IgD-negative memory B cell (primary cell): ENCODE data around the gene SLC4A3. TPM values are rescaled to one million over a fixed set of nuclear protein-coding genes. Genes with fewer than 3 reads are reported as not detected.

Experiments
- H3K27ac Mint-ChIP-seq, 3 donors: one replicate each; pipeline ENCODE4 v1.8.0; 2020 to 2022; ENCODE audit warnings: mild to moderate bottlenecking in 3 of 3, mixed read lengths in 3 of 3, moderate library complexity in 1 of 3
- H3K27me3 Mint-ChIP-seq: one replicate; pipeline ENCODE4 v1.8.0; 2021; ENCODE audit warnings: mixed read lengths
- H3K36me3 Mint-ChIP-seq: one replicate; pipeline ENCODE4 v1.8.0; 2020; ENCODE audit warnings: mild to moderate bottlenecking, mixed read lengths
- H3K4me1 Mint-ChIP-seq, 3 donors: one replicate each; pipeline ENCODE4 v1.8.0; 2020 to 2022; ENCODE audit warnings: mixed read lengths in 3 of 3, mild to moderate bottlenecking in 1 of 3
- H3K4me3 Mint-ChIP-seq, 4 donors: one replicate each; pipeline ENCODE4 v1.8.0; 2020 to 2022; ENCODE audit warnings: mild to moderate bottlenecking in 4 of 4, mixed read lengths in 4 of 4, moderate library complexity in 3 of 4
- H3K9me3 Mint-ChIP-seq, 3 donors: one replicate each; pipeline ENCODE4 v1.8.0; 2020 to 2021; ENCODE audit warnings: mixed read lengths in 3 of 3, mild to moderate bottlenecking in 1 of 3
- polyA plus RNA-seq: library from polyadenylated mRNA; unstranded; fragments of 300-500 nt; fragmentation: Illumina TruSeq; gene quantifications from one replicate; pipeline ENCODE4 v1.2.3, GENCODE V29; 2021

The SLC4A3 gene
- polyA plus RNA-seq, 1 donor from 2014 or later, result not detected

DNA sequence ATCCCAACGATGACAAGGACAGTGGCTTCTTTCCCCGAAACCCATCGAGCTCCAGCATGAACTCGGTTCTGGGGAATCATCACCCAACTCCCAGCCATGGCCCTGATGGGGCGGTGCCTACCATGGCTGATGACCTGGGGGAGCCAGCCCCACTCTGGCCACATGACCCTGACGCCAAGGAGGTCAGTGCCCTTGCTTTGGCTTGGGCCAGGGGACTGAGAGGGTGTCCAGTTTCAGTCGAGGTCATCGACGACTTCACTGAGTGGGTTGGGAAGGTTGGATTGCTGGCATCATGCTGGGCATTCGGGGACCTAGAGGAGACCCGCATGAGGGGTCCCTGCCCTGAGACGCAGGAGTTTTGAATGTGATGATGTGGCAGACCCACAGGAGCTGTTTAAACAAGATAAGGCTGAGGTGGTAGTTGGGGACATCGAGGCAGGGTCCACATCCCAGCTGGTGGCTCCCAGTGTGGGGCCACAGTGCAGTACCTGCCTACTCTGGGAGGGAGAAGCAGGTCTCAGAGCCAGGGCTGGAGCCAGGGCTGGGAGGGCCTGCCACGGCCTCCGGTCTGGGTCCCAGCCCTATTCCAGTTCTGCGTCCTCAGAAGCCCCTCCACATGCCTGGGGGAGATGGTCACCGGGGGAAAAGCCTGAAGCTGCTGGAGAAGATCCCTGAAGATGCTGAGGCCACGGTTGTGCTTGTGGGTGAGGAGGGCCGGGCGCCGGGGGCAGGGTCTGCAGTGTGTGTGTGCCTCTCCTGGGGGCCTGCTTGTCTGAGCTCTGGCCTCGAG is 6.0 kb downstream of the SLC4A3 start:
- H3K27me3 Mint-ChIP-seq, result peaks cover 26% of the 10 kb centered on the region
- peaks cover 0 to 2% (median 0%) of the 10 kb centered on the region in 3 donors for H3K9me3 Mint-ChIP-seq
- peaks cover 0 to 1% (median 0%) of the 10 kb centered on the region in 3 donors for H3K4me1 Mint-ChIP-seq
- no peaks in the 10 kb centered on the region for H3K36me3 Mint-ChIP-seq
- no peak overlapping the region for H3K27ac Mint-ChIP-seq
- peak overlapping the region in 1 of 4 donors; percentile 28 for H3K4me3 Mint-ChIP-seq

DNA sequence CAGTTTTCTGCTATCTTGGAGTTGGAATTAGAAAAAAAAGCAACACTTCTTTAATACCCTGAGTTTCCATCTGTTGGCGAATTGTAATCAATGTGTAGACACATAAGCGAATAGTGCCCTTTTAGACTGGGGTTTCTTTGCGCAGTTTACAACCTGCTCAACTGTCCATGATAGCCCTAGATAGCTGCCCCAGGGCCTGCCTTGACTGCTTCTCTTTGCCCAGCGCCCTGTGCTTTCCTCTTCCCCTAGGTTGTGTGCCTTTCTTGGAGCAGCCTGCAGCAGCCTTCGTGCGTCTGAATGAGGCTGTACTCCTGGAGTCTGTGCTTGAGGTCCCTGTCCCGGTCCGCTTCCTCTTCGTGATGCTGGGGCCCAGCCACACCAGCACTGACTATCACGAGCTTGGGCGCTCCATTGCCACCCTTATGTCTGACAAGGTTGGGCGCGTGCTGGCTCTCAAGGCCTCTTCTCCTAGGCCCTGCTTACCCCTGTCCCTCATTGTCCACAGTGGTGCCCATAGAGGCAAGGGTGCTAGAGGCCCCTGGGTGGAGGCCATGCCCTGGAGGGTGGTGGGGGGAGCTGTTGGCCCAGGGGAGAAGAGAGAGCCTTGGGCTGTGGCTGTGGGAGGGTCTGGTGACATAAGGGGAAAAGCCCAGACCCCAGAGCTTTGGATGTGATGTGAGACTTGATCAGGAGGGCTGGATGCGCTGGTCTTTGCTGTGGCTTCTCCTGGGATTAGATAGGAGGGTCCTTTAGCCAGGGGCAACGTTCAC is 6.9 kb downstream of the SLC4A3 start:
- Mint-ChIP-seq H3K27ac (no peak overlapping the region), H3K4me3 (no peak overlapping the region), H3K9me3 (peaks cover 0 to 2% (median 0%) of the 10 kb centered on the region in 3 donors), H3K36me3 (no peaks in the 10 kb centered on the region), H3K27me3 (peaks cover 26% of the 10 kb centered on the region), H3K4me1 (peaks cover 0 to 5% (median 1%) of the 10 kb centered on the region in 3 donors)

DNA sequence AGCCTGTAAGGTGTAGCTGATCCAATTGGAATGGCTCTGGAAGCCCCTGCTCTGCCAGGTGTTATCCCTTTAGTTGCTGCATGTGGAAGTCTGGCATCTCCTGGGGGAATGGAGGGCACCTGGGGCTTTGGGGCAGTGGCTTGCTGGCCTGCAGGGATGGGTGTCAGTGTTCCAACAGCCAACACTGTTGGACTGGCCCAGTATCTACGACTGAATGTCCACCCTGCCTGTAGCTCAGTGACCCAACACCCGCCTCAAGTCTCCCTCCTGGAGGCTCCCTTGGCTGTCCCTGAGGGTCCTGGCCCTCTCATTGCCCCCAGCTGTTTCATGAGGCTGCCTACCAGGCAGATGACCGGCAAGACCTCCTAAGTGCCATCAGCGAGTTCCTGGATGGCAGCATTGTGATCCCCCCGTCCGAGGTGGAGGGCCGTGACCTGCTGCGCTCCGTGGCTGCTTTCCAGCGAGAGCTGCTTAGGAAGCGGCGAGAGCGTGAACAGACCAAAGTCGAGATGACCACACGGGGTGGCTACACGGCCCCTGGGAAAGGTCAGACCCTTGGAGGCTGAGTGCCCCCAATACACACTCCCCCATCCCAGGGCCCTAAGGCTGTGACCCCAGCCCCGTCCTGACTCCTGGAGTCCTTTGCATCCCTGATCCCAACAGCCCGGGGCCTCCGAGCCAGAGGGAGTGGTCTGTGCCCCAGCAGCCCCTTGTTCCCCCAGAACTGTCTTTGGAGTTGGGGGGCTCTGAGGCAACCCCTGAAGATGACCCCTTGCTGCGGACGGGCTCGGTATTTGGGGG is 7.7 kb downstream of the SLC4A3 start:
- Mint-ChIP-seq H3K4me1 (peaks cover 0 to 5% (median 1%) of the 10 kb centered on the region in 3 donors), H3K27ac (no peak overlapping the region), H3K27me3 (peaks cover 26% of the 10 kb centered on the region), H3K9me3 (peaks cover 0 to 2% (median 0%) of the 10 kb centered on the region in 3 donors), H3K36me3 (no peaks in the 10 kb centered on the region), H3K4me3 (no peak overlapping the region)

DNA sequence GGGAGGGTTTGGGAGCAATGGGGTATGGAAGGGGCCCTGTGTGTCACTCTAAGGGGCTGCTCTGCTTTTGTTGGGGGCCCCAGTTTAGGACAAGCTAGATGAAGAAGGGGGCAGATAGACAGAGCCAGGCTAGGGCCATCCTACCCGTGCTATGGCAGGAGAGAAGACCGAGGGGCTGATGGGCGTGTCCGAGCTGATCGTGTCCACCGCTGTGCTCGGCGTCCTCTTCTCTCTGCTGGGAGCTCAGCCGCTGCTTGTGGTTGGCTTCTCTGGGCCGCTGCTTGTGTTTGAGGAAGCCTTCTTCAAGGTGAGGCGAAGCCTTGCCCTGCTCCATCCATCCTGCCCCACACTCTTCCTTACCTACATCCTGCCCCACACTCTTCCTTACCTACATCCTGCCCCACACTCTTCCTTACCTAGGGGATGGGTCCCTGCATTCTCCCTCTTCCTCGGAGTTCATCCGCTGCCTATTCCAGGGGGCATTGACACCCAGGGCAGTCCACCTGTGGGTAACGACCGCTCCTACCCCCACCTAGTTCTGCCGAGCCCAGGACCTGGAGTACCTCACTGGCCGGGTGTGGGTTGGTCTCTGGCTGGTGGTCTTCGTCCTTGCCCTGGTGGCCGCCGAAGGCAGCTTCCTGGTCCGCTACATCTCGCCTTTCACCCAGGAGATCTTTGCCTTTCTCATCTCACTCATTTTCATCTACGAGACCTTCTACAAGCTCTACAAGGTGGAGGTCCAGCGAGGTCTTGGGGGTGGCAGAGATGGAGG is 8.9 kb downstream of the SLC4A3 start:
- Mint-ChIP-seq H3K4me1 (peaks cover 0 to 5% (median 0%) of the 10 kb centered on the region in 3 donors), H3K27me3 (peaks cover 21% of the 10 kb centered on the region), H3K4me3 (no peak overlapping the region)

DNA sequence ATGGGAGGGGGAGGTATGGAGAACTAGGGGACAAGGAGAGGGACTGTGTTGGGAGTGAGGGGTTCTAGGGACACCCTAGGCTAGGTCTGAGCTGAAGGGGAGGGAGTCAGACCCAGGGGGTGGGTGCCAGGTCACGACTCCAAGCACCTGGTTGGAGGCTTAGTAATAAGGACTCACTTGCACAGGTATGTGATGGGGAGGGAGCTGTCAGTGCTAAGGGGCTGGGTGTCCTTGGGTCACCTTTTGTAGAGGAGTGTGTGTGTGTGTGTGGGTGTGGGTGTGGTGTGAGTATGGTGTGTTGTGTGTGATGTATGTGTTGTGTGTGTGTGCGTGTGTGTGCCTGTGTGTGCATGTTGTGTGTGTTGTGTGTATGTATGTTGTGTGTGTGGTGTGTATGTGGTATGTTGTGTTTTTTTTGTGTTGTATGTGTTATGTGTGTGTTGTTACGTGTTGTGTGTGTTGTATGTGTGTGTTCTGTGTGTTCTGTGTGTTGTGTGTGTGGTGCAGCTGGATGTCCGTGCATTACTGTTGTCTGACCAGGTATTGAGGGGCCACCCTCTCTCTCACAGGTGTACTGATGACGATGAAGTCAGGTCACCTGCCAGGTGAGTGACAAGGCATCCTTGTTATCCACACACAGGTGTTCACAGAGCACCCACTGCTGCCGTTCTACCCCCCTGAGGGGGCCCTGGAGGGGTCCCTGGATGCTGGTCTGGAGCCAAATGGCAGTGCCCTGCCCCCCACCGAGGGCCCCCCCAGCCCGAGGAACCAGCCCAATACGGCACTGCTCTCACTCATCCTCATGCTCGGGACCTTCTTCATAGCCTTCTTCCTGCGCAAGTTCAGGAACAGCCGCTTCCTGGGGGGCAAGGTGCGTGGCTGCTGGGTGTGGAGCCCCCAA is 9.8 kb downstream of the SLC4A3 start:
- peaks cover 19% of the 10 kb centered on the region for H3K27me3 Mint-ChIP-seq
- no peak overlapping the region for H3K27ac Mint-ChIP-seq
- no peak overlapping the region for H3K4me3 Mint-ChIP-seq
- H3K36me3 Mint-ChIP-seq, result no peaks in the 10 kb centered on the region
- peaks cover 0 to 5% (median 0%) of the 10 kb centered on the region in 3 donors for H3K4me1 Mint-ChIP-seq
- H3K9me3 Mint-ChIP-seq, result peaks cover 0 to 2% (median 0%) of the 10 kb centered on the region in 3 donors

More for the DNA sequence above, 8.9 kb downstream of the SLC4A3 start:
- H3K36me3 Mint-ChIP-seq, result no peaks in the 10 kb centered on the region
- H3K9me3 Mint-ChIP-seq, result peaks cover 0 to 2% (median 0%) of the 10 kb centered on the region in 3 donors
- no peak overlapping the region for H3K27ac Mint-ChIP-seq

DNA sequence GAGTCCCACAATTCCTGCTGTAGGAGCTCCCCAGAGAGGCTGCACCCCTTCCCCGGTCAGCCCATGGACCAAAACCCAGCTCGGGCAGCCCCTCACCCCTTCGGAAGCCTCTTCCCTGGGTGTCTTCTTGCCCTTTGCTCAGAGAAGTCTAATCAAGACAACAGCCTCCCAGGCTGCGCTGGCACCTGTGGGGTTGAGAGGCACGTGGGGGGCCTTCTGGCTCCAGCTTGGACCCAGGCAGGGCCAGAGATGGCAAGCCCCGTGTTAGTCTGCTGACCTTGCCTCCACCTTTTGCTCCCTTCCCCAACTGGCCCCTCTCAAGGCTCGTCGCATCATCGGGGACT is 10.4 kb downstream of the SLC4A3 start:
- Mint-ChIP-seq H3K9me3 (peaks cover 0 to 2% (median 0%) of the 10 kb centered on the region in 3 donors), H3K4me3 (no peak overlapping the region), H3K36me3 (no peaks in the 10 kb centered on the region), H3K4me1 (peaks cover 6 to 8% (median 6%) of the 10 kb centered on the region in 3 donors), H3K27ac (no peak overlapping the region), H3K27me3 (peaks cover 22% of the 10 kb centered on the region)

DNA sequence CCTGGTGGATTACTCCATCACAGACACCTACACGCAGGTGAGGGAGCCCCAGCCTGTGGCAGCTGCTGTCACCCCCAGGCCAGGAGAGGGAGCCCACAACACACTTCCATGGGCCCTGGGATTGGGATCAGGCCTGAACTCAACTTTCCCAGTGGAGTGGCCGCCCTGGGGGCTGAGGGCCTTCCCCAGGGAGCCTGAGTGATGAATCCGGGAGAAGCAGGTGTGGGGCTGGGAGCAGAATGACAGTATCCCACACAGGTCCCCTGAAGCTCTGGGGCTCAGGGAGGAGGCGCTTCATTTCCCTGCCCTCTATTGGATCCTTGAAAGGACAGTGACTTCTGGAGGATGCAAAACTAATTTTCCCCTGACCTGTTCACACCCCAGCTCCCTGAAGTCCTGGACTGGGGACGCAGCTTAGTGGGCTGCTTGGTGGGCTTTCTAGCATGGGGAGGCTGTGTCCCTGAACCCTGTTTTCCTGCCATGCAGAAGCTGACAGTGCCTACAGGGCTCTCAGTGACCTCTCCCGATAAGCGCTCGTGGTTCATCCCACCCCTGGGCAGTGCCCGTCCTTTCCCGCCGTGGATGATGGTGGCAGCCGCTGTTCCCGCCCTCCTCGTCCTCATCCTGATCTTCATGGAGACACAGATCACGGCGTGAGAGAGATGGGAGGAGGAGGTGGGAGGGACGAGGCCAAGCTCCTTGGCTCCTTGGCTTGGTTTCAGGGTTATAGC is 11.0 kb downstream of the SLC4A3 start:
- no peaks in the 10 kb centered on the region for H3K36me3 Mint-ChIP-seq
- H3K27ac Mint-ChIP-seq, result no peak overlapping the region
- no peak overlapping the region for H3K4me3 Mint-ChIP-seq
- peaks cover 6 to 8% (median 6%) of the 10 kb centered on the region in 3 donors for H3K4me1 Mint-ChIP-seq
- H3K27me3 Mint-ChIP-seq, result peaks cover 22% of the 10 kb centered on the region
- H3K9me3 Mint-ChIP-seq, result peaks cover 0 to 2% (median 0%) of the 10 kb centered on the region in 3 donors

DNA sequence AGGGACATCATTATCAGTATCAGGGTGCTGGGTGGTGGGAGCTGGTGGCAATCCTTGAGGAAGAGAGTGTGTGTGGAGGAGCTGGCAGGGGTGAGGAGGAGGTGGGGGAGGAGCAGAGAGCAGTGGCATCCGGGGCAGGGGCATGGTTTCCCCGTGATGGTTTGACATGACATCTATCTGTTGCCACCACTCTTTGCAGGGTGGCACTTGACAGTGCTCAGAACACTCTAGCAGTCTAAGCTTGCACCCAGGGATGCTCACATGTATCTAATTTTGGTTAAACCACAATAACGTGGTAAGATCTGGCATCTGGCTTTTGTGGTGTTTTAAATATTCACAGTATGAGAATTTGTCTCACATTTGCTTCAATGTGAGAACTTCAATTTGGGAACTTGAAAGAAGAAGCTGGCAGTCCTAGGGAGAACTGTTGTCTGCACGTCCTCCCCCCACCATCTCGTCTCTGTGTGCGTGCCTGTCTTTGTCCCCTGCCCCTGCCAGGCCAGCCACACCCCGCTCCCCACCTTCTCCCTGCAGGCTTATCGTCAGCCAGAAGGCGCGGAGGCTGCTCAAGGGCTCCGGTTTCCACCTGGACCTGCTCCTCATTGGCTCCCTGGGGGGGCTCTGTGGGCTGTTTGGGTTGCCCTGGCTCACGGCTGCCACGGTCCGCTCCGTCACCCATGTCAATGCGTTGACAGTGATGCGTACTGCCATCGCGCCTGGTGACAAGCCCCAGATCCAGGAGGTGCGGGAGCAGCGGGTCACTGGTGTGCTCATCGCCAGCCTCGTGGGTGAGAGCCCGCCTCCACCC is 11.7 kb downstream of the SLC4A3 start:
- Mint-ChIP-seq H3K4me3 (no peak overlapping the region), H3K9me3 (peaks cover 0 to 2% (median 0%) of the 10 kb centered on the region in 3 donors), H3K36me3 (no peaks in the 10 kb centered on the region), H3K27ac (no peak overlapping the region), H3K27me3 (peaks cover 22% of the 10 kb centered on the region), H3K4me1 (peaks cover 6 to 8% (median 6%) of the 10 kb centered on the region in 3 donors)

DNA sequence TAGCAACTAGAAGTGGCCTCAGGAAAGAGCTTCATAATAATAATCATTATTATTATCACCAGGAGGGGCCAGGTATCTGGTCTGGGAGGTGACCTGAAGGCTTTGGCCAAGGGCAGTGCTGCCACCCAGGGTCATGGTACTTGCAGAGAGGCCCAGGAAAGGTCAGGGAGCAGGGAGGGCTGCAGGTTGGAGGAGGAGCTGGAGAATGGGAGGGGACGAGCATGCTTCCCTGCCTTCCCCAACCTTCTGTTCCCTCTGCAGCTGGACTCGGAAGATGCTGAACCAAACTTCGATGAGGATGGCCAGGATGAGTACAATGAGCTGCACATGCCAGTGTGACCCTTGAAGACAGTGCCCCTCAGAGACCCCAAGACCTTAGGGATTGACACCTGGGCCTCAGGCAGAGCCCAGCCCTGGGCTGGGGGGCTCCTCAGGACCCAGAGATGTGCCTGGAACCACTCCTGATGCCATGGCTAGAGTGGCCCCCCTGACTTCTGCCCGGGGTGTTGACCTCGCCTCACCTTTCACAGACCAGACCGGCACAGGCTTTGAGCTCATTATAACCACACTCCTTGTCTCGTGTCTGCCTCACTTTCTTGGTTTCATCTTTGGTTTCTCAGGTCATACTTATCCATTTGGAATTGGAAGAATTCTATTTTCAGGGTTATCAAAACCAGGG is 14.1 kb downstream of the SLC4A3 start:
- H3K4me3 Mint-ChIP-seq, result peak overlapping the region in 1 of 4 donors; percentile 81
- no peaks in the 10 kb centered on the region for H3K36me3 Mint-ChIP-seq
- H3K27ac Mint-ChIP-seq, result no peak overlapping the region

DNA sequence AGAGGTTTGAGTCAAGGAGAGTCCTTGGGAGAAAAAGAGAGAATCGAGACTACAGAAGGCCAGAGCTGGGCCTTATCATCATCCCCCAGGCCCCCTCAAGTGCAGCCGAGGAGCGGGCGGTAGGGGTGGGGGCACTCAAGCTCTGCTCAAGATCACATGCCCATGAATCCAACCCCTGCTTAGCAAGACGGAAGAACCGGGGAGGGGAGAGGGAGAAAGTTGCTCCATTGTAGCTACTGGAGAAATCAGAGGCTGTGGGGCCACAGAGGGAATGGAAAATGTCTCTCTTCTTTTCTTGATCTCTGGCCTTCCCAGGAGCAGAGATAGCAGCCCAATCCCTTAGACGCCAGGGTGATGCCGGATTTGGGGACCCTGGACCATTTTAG is 14.6 kb downstream of the SLC4A3 start:
- Mint-ChIP-seq H3K4me3 (no peak overlapping the region), H3K36me3 (no peaks in the 10 kb centered on the region), H3K27ac (peak overlapping the region in 2 of 3 donors; percentile 29 to 43), H3K27me3 (peaks cover 26% of the 10 kb centered on the region), H3K4me1 (peaks cover 6 to 8% (median 6%) of the 10 kb centered on the region in 3 donors), H3K9me3 (no peaks in the 10 kb centered on the region)

More for the DNA sequence above, 14.1 kb downstream of the SLC4A3 start:
- Mint-ChIP-seq H3K9me3 (no peaks in the 10 kb centered on the region), H3K27me3 (peaks cover 24% of the 10 kb centered on the region), H3K4me1 (peaks cover 6 to 8% (median 6%) of the 10 kb centered on the region in 3 donors)

DNA sequence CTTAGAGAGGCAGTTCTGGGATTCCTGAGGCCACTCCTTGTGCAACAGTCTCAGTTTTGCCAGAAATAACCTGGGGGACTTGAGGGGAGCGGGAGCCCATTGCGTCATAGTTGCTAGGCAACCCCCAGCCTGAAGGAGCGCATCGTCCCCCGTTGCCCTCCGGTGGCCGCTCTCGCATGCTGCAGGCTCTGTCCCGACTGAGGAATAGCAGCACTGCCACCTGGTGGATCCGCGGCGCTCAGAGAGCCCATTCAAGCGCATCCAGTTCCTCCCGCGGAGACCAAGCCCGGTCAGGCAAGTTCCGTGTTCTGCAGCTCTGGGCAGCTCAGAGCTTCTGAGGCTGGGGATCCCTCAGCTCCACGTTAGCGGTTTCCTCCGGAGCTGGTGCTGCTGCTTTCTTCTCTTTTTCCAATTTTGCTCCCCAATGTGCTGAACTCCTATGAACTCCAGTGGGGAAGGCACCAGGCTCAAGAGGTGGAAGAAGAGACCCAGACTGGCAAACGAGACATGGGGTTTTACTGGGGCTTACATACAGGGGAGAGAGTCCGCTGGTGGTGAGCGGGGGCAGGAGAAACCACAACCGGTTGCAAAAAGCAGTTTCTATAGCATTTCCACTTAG is 15.1 kb downstream of the SLC4A3 start:
- peaks cover 26% of the 10 kb centered on the region for H3K27me3 Mint-ChIP-seq
- no peaks in the 10 kb centered on the region for H3K36me3 Mint-ChIP-seq
- H3K4me1 Mint-ChIP-seq, result peaks cover 6 to 8% (median 6%) of the 10 kb centered on the region in 3 donors
- no peaks in the 10 kb centered on the region for H3K9me3 Mint-ChIP-seq
- peak overlapping the region in 2 of 3 donors; percentile 29 to 43 for H3K27ac Mint-ChIP-seq
- H3K4me3 Mint-ChIP-seq, result peak overlapping the region in 2 of 4 donors; percentile 58 to 85
